CD4-positive, alpha-beta T cell (primary cell): ENCODE results near the gene POLR3K. TPM values are rescaled to one million over a fixed set of nuclear protein-coding genes. Genes with fewer than 3 reads are reported as not detected.

ENCODE experiments used
- ATAC-seq: fragments of 200-7000 bp; cut with Tn5 transposase; one replicate; pipeline ENCODE4 v1.10.0; 2022; ENCODE audit warnings: mild to moderate bottlenecking; ENCODE audit not compliant: poor library complexity
- CTCF ChIA-PET: fragments of 350-600 bp; sonication (Branson Sonifier 250); formaldehyde crosslinking; loops from one replicate; lab custom pipeline; 2021; ENCODE audit warnings: antibody characterized with exemption, inconsistent platforms; lab: Charles Lee
- POLR2A ChIA-PET: fragments of 350-600 bp; sonication (Branson Sonifier 250); formaldehyde crosslinking; loops from one replicate; lab custom pipeline; 2021; ENCODE audit warnings: antibody characterized with exemption, inconsistent platforms; lab: Charles Lee
- DNase-seq, 14 experiments: peaks; one replicate each; pipeline ENCODE4 v3.0.0-alpha.2; 2013 to 2020; ENCODE audit warnings: mixed read lengths in 2 of 14
- H3K27ac ChIP-seq, 2 donors: one replicate each; pipeline versions ENCODE4 v1.5.1 to v1.7.0; 2013; ENCODE audit warnings: low read length in 2 of 2, low read depth in 1 of 2, mild to moderate bottlenecking in 1 of 2
- H3K27me3 ChIP-seq, 2 experiments: 1 replicate in 1 of 2; 2 replicates in 1 of 2; pipeline versions ENCODE4 v1.6.1 to v1.7.0; 2013; ENCODE audit warnings: low read length in 2 of 2, control low read depth in 1 of 2, mild to moderate bottlenecking in 1 of 2, moderate library complexity in 1 of 2; ENCODE audit not compliant: insufficient read depth in 2 of 2, control insufficient read depth in 1 of 2
- H3K36me3 ChIP-seq: one replicate; pipeline ENCODE4 v1.6.1; 2013; ENCODE audit warnings: low read length, control low read depth; ENCODE audit not compliant: insufficient read depth
- H3K4me1 ChIP-seq: one replicate; pipeline ENCODE4 v1.6.1; 2013; ENCODE audit warnings: low read length, control low read depth; ENCODE audit not compliant: insufficient read depth
- H3K4me3 ChIP-seq: one replicate; pipeline ENCODE4 v1.5.1; 2013; ENCODE audit warnings: mild to moderate bottlenecking, low read length, moderate library complexity
- H3K9me3 ChIP-seq, 2 experiments: 1 replicate in 1 of 2; 2 replicates in 1 of 2; pipeline versions ENCODE4 v1.6.1 to v1.7.0; 2013; ENCODE audit warnings: low read length in 2 of 2, mild to moderate bottlenecking in 2 of 2, control low read depth in 1 of 2, moderate library complexity in 1 of 2; ENCODE audit not compliant: control insufficient read depth in 1 of 2, insufficient read depth in 1 of 2
- H3K27ac Mint-ChIP-seq: one replicate; pipeline ENCODE4 v1.8.0; 2020; ENCODE audit warnings: mixed read lengths
- H3K27me3 Mint-ChIP-seq: one replicate; pipeline ENCODE4 v1.8.0; 2021; ENCODE audit warnings: mixed read lengths
- H3K36me3 Mint-ChIP-seq: one replicate; pipeline ENCODE4 v1.8.0; 2021; ENCODE audit warnings: low read depth, mixed read lengths
- H3K4me1 Mint-ChIP-seq: one replicate; pipeline ENCODE4 v1.8.0; 2021; ENCODE audit warnings: low read depth, mixed read lengths
- H3K4me3 Mint-ChIP-seq: one replicate; pipeline ENCODE4 v1.8.0; 2020; ENCODE audit warnings: mild to moderate bottlenecking, mixed read lengths
- H3K9me3 Mint-ChIP-seq: one replicate; pipeline ENCODE4 v1.8.0; 2020; ENCODE audit warnings: mixed read lengths
- intact Hi-C, 2 experiments: fragments of 100-400 bp; cut with DNase I in 1 of 2; cut with micrococcal nuclease in 1 of 2; formaldehyde crosslinking; loops; one replicate each; pipeline versions ENCODE4 v1.15.1 to v1.9.0; 2023 to 2025; cut with DNase I, micrococcal nuclease
- total RNA-seq, 174 experiments: library from RNA in 2 of 174; stranded (reverse) in 2 of 174; gene quantifications; one replicate each; pipeline ENCODE4 v1.2.3 and lab custom pipeline; 2021 to 2026
- TF ChIP-seq, protein P1 (sequence below): fragments of 200-600 bp; IDR thresholded peaks from one replicate; pipeline ENCODE4 v1.8.0; 2022; ENCODE audit warnings: antibody characterized with exemption, mild to moderate bottlenecking

POLR3K gene
- total RNA-seq, 2 experiments from 2014 or later, result 4.1 TPM

DNA sequence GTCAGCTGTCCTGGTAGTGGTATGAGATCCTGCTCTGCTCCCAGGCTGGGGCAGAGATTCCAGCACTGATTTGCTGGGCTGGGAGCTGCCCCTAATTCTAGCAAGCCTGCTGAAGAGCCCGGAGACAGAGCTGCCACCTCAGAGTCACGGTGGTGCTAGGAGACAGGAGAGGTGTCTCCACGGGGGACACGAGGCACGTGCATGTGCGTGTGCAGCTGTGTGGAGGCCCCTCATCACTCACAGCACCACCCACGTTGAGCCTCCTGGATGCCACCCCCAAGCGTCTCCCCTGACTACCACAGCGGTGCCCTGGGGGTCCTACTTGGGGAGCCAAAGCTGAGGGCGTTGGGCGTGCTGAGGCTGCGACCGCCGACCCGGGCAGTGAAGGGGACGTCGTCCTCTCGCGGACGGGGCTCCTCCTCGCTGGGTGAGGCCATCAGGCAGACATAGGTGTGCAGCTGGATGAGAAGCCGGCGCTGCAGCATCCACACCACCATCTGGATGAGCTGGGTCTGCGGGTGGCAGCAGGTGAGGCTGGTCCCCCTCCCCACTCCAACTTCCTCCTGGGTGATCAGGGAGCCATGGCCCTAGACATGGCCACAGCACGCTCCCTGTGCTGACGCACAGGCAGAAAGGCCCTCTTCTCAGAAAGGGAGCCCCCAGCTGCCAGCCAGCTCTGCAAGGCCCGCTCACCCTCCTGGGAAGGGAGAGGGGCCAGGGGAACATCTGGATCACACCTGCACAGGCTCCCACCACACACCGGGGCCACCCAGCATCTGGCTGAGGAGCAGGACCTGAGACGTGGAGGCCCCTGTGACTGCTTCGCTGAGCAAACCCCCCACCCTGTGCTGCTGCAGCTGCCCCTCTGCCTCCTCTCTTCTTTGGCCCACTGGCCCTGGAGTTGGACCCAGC is 36.2 kb upstream of the POLR3K start:
- ATAC-seq (no peak), DNase-seq (no peak)
- H3K4me1 ChIP-seq, result peaks cover 8% of the 10 kb centered on the region
- no peak overlapping the region for H3K27ac ChIP-seq
- peaks cover 39% of the 10 kb centered on the region for H3K36me3 ChIP-seq
- peaks cover 6% of the 10 kb centered on the region for H3K4me1 Mint-ChIP-seq
- POLR2A ChIA-PET, result no interaction called here
- intact Hi-C loops, result no loop called here
- H3K4me3 ChIP-seq, result no peak overlapping the region
- CTCF ChIA-PET, result no interaction called here
- TF ChIP-seq, protein P1, sequence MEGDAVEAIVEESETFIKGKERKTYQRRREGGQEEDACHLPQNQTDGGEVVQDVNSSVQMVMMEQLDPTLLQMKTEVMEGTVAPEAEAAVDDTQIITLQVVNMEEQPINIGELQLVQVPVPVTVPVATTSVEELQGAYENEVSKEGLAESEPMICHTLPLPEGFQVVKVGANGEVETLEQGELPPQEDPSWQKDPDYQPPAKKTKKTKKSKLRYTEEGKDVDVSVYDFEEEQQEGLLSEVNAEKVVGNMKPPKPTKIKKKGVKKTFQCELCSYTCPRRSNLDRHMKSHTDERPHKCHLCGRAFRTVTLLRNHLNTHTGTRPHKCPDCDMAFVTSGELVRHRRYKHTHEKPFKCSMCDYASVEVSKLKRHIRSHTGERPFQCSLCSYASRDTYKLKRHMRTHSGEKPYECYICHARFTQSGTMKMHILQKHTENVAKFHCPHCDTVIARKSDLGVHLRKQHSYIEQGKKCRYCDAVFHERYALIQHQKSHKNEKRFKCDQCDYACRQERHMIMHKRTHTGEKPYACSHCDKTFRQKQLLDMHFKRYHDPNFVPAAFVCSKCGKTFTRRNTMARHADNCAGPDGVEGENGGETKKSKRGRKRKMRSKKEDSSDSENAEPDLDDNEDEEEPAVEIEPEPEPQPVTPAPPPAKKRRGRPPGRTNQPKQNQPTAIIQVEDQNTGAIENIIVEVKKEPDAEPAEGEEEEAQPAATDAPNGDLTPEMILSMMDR, result no peak
- H3K9me3 ChIP-seq, result no peaks in the 10 kb centered on the region
- H3K27me3 Mint-ChIP-seq, result no peaks in the 10 kb centered on the region
- H3K27ac Mint-ChIP-seq, result no peak overlapping the region
- no peak overlapping the region for H3K4me3 Mint-ChIP-seq
- H3K27me3 ChIP-seq, result no peaks in the 10 kb centered on the region
- H3K36me3 Mint-ChIP-seq, result peaks cover 19% of the 10 kb centered on the region
- no peaks in the 10 kb centered on the region for H3K9me3 Mint-ChIP-seq

DNA sequence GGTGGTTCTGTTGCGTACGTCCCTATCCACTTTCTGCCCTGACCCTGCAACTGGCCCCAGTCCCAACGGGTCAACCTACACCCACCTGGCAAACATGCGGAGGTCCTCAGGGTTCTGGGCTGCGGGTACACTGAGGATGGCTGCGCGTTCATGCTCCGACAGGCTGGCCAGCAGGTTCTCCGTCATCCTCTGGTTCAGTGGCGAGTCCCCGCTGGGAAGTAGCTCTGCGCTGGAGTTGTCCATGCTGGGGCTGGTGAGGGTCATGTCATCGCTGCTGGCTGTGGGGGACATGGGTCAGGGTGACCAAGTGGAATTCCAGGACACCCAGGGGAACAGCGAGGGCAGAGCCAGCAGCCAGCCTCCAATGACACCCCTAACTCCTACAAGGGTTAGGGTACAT is 35.2 kb upstream of the POLR3K start:
- H3K9me3 Mint-ChIP-seq, result no peaks in the 10 kb centered on the region
- peaks cover 17% of the 10 kb centered on the region for H3K4me1 Mint-ChIP-seq
- TF ChIP-seq, protein P1, result no peak
- Histone ChIP-seq H3K27ac (no peak overlapping the region), H3K36me3 (peaks cover 45% of the 10 kb centered on the region), H3K9me3 (no peaks in the 10 kb centered on the region), H3K4me3 (no peak overlapping the region), H3K27me3 (no peaks in the 10 kb centered on the region), H3K4me1 (peaks cover 18% of the 10 kb centered on the region)
- no peaks in the 10 kb centered on the region for H3K27me3 Mint-ChIP-seq
- CTCF ChIA-PET, result no interaction called here
- ATAC-seq (no peak), DNase-seq (no peak)
- H3K27ac Mint-ChIP-seq, result no peak overlapping the region
- no peak overlapping the region for H3K4me3 Mint-ChIP-seq
- peaks cover 26% of the 10 kb centered on the region for H3K36me3 Mint-ChIP-seq
- intact Hi-C loops, result no loop called here
- POLR2A ChIA-PET, result no interaction called here

DNA sequence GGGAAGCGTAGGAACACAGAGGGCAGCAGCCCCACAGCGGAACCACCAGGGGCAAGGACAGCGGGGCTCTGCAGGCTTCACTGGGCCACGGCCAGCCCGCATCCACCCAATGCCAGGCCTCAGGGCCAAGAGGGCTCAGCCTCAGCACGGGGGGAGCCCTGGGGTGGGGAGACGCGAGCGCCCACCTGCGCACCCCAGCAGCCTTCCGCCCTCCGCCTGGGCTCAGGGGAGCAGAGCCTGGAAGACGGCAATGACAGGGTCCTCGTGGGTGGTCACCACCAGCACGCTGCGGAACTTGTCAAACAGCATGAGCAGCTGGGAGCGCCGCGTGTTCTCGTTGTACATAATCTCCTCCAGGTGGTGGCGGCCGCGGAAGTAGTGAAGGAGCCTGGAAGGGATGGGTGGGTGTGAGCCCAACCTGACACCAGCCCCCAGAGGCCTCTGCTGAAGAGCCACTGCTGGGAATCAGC is 33.1 kb upstream of the POLR3K start:
- peaks cover 23% of the 10 kb centered on the region for H3K4me1 ChIP-seq
- no peaks in the 10 kb centered on the region for H3K27me3 ChIP-seq
- ATAC-seq (no peak), DNase-seq (no peak)
- peaks cover 46% of the 10 kb centered on the region for H3K36me3 ChIP-seq
- peaks cover 28% of the 10 kb centered on the region for H3K36me3 Mint-ChIP-seq
- no peaks in the 10 kb centered on the region for H3K9me3 Mint-ChIP-seq
- ChIA-PET CTCF (interaction anchor here (1.0 to 1.3 kb wide), 2 partner anchors 10 to 276 kb away, joined by 3 to 5 read pairs; no protein-coding TSS in a partner anchor), POLR2A (no interaction called here)
- no peak overlapping the region for H3K4me3 Mint-ChIP-seq
- no peaks in the 10 kb centered on the region for H3K27me3 Mint-ChIP-seq
- intact Hi-C loops, result no loop called here
- no peak overlapping the region for H3K27ac ChIP-seq
- TF ChIP-seq, protein P1, result no peak
- no peak overlapping the region for H3K4me3 ChIP-seq
- H3K9me3 ChIP-seq, result no peaks in the 10 kb centered on the region
- H3K27ac Mint-ChIP-seq, result no peak overlapping the region
- H3K4me1 Mint-ChIP-seq, result peaks cover 28% of the 10 kb centered on the region
